IMR-90 (cell line): ENCODE results near the gene DPYSL3. TPM values are rescaled to one million over a fixed set of nuclear protein-coding genes. Genes with fewer than 3 reads are reported as not detected.
A peak's percentile ranks its signal among the peaks of the same experiment; 100 is the strongest.

Experiments used
- ATAC-seq: fragments of 200-7000 bp; cut with Tn5 transposase; 2 replicates; pipeline ENCODE4 v1.9.1; 2020; ENCODE audit warnings: low read depth, mild to moderate bottlenecking, moderate library complexity
- BruUV-seq: library from RNA; stranded (reverse); fragments of 400-500 nt; replicated peaks from 2 replicates; lab custom pipeline; 2021; lab: Mats Ljungman, UMichigan
- CTCF ChIA-PET: fragments of 300-600 bp; formaldehyde crosslinking; extraction: SDS; loops from one replicate; lab custom pipeline; 2021; ENCODE audit warnings: antibody characterized with exemption; lab: Yijun Ruan, JAX
- POLR2A ChIA-PET: fragments of 300-600 bp; sonication (Branson Sonifier 250); formaldehyde crosslinking; loops from one replicate; lab custom pipeline; 2022; ENCODE audit warnings: antibody characterized with exemption; ENCODE audit not compliant: unreplicated experiment; lab: Charles Lee
- DNase-seq: peaks from one replicate; pipeline ENCODE4 v3.0.0; 2013
- H2AFZ ChIP-seq: replicated peaks from 2 replicates; pipeline ENCODE3; 2013; ENCODE audit warnings: low read length, mild to moderate bottlenecking; ENCODE audit not compliant: poor library complexity
- H2AK5ac ChIP-seq: 2 replicates; pipeline ENCODE4 v1.6.1; 2013; ENCODE audit warnings: low read depth, low read length, inconsistent platforms
- H2AK9ac ChIP-seq: replicated peaks from 2 replicates; pipeline ENCODE3; 2013; ENCODE audit warnings: mild to moderate bottlenecking, low read depth, low read length, moderate library complexity; ENCODE audit not compliant: poor library complexity
- H2BK120ac ChIP-seq: 2 replicates; pipeline ENCODE4 v1.6.1; 2013; ENCODE audit warnings: low read depth, low read length, inconsistent platforms
- H2BK15ac ChIP-seq: 3 replicates; pipeline ENCODE4 v1.6.1; 2013; ENCODE audit warnings: low read depth, low read length, inconsistent platforms
- H2BK20ac ChIP-seq: 2 replicates; pipeline ENCODE4 v1.6.1; 2013; ENCODE audit warnings: low read depth, mild to moderate bottlenecking, inconsistent platforms, low read length, moderate library complexity
- H2BK5ac ChIP-seq: 2 replicates; pipeline ENCODE4 v1.6.1; 2013; ENCODE audit warnings: mild to moderate bottlenecking, low read depth, low read length, inconsistent platforms; ENCODE audit not compliant: poor library complexity, severe bottlenecking
- H3K14ac ChIP-seq: replicated peaks from 2 replicates; pipeline ENCODE4 v1.6.1; 2013; ENCODE audit warnings: low read depth, low read length, inconsistent platforms
- H3K18ac ChIP-seq: 2 replicates; pipeline ENCODE4 v1.6.1; 2013; ENCODE audit warnings: low read depth, low read length, control low read depth
- H3K23ac ChIP-seq: 2 replicates; pipeline ENCODE4 v1.6.1; 2013; ENCODE audit warnings: low read depth, low read length, inconsistent platforms
- H3K27ac ChIP-seq: 2 replicates; pipeline ENCODE4 v1.5.1; 2013; ENCODE audit warnings: mild to moderate bottlenecking, control low read depth, low read length; ENCODE audit not compliant: insufficient read depth
- H3K27me3 ChIP-seq: 2 replicates; pipeline ENCODE4 v1.6.1; 2013; ENCODE audit warnings: low read length; ENCODE audit not compliant: control insufficient read depth, insufficient read depth
- H3K36me3 ChIP-seq: 2 replicates; pipeline ENCODE4 v1.6.1; 2013; ENCODE audit warnings: low read length, mixed read lengths; ENCODE audit not compliant: control insufficient read depth, insufficient read depth
- H3K4ac ChIP-seq: 2 replicates; pipeline ENCODE4 v1.6.1; 2013; ENCODE audit warnings: low read depth, low read length, inconsistent platforms
- H3K4me1 ChIP-seq: 2 replicates; pipeline ENCODE4 v1.6.1; 2013; ENCODE audit warnings: low read length, mixed read lengths; ENCODE audit not compliant: control insufficient read depth, insufficient read depth
- H3K4me2 ChIP-seq: 2 replicates; pipeline ENCODE4 v1.6.1; 2013; ENCODE audit warnings: low read depth, mild to moderate bottlenecking, control low read depth, low read length, moderate library complexity
- H3K4me3 ChIP-seq: 2 replicates; pipeline ENCODE4 v1.5.1; 2013; ENCODE audit warnings: low read depth, mild to moderate bottlenecking, control low read depth, low read length, moderate library complexity; ENCODE audit not compliant: insufficient read depth
- H3K56ac ChIP-seq: 2 replicates; pipeline ENCODE4 v1.6.1; 2013; ENCODE audit warnings: low read length, inconsistent platforms; ENCODE audit not compliant: insufficient read depth; ENCODE audit errors: extremely low read depth
- H3K79me1 ChIP-seq, 2 experiments: 2 replicates each; pipeline ENCODE4 v1.6.1; 2013; ENCODE audit warnings: low read length in 2 of 2, inconsistent platforms in 1 of 2, low read depth in 1 of 2
- H3K9ac ChIP-seq: 2 replicates; pipeline ENCODE4 v1.6.1; 2013; ENCODE audit warnings: low read depth, low read length, control low read depth
- H3K9me1 ChIP-seq: 2 replicates; pipeline ENCODE4 v1.6.1; 2013; ENCODE audit warnings: low read length, inconsistent platforms; ENCODE audit not compliant: insufficient read depth
- H3K9me3 ChIP-seq: 2 replicates; pipeline ENCODE4 v1.6.1; 2013; ENCODE audit warnings: low read length; ENCODE audit not compliant: control insufficient read depth, insufficient read depth
- H4K20me1 ChIP-seq: 2 replicates; pipeline ENCODE4 v1.6.1; 2013; ENCODE audit warnings: low read length, inconsistent platforms; ENCODE audit not compliant: insufficient read depth
- H4K5ac ChIP-seq: 2 replicates; pipeline ENCODE4 v1.6.1; 2013; ENCODE audit warnings: mild to moderate bottlenecking, low read depth, low read length, control low read depth
- H4K8ac ChIP-seq, 2 experiments: 2 replicates each; pipeline ENCODE4 v1.6.1; 2013; ENCODE audit warnings: low read depth in 2 of 2, low read length in 2 of 2, control low read depth in 1 of 2, inconsistent platforms in 1 of 2
- H4K91ac ChIP-seq: 2 replicates; pipeline ENCODE4 v1.6.1; 2013; ENCODE audit warnings: low read depth, low read length, inconsistent platforms; ENCODE audit not compliant: insufficient read depth
- CEBPB ChIP-seq: IDR thresholded peaks from 2 replicates; pipeline ENCODE4 v1.6.1; 2012; ENCODE audit warnings: low read depth, low read length, improper control_type of control experiment
- CHD1 ChIP-seq: IDR thresholded peaks from 2 replicates; pipeline ENCODE4 v1.6.1; 2012; ENCODE audit warnings: low read depth, low read length, improper control_type of control experiment
- MAZ ChIP-seq: IDR thresholded peaks from 2 replicates; pipeline ENCODE4 v1.6.1; 2012; ENCODE audit warnings: low read depth, mild to moderate bottlenecking, low read length, improper control_type of control experiment, moderate library complexity, borderline replicate concordance
- MXI1 ChIP-seq: IDR thresholded peaks from 2 replicates; pipeline ENCODE4 v1.6.1; 2012; ENCODE audit warnings: low read depth, mild to moderate bottlenecking, low read length, moderate library complexity, borderline replicate concordance
- POLR2A ChIP-seq: IDR thresholded peaks from 2 replicates; pipeline ENCODE4 v1.6.1; 2012; ENCODE audit warnings: mild to moderate bottlenecking, low read depth, low read length
- RAD21 ChIP-seq: IDR thresholded peaks from 2 replicates; pipeline ENCODE4 v1.6.1; 2012; ENCODE audit warnings: low read length, improper control_type of control experiment
- RFX5 ChIP-seq: IDR thresholded peaks from 2 replicates; pipeline ENCODE4 v1.8.0; 2012; ENCODE audit warnings: low read depth, mild to moderate bottlenecking, low read length, moderate library complexity
- SMC3 ChIP-seq: fragments of 150-350 bp; IDR thresholded peaks from 2 replicates; pipeline ENCODE4 v1.6.1; 2016; ENCODE audit warnings: low read depth, mild to moderate bottlenecking, antibody characterized with exemption, low read length, moderate library complexity
- WGBS, 2 experiments: methylation state at CpG; one replicate each; pipeline versions ENCODE4 v1.1.5 to v1.1.7; 2013; ENCODE audit warnings: missing lambda C conversion rate in 2 of 2; ENCODE audit not compliant: insufficient read length in 1 of 2; ENCODE audit errors: extremely low coverage in 2 of 2; 5-methylcytosine and 5-hydroxymethylcytosine counted together
- dilution Hi-C: fragments of 300-500 bp; cut with HindIII; formaldehyde crosslinking; loops from one replicate; pipeline ENCODE4 v1.14.3; 2018; ENCODE audit warnings: low sequenced_read_pairs; ENCODE audit not compliant: unreplicated experiment
- in situ Hi-C: fragments of 300-500 bp; cut with MboI; formaldehyde crosslinking; loops from 3 replicates; pipeline ENCODE4 v1.14.3; 2019; ENCODE audit warnings: low sequenced_read_pairs, inconsistent platforms, mixed read lengths
- intact Hi-C: fragments of 100-400 bp; cut with micrococcal nuclease; formaldehyde crosslinking; loops from 2 replicates; pipeline ENCODE4 v1.10.0; 2022
- polyA plus RNA-seq, 3 experiments: library from polyadenylated mRNA; depleted of rRNA; stranded (reverse); fragments of >200 nt; gene quantifications; 2 replicates each; pipeline ENCODE4 v1.2.3, GENCODE V29; 2012; ENCODE audit warnings: low replicate concordance in 1 of 3
- total RNA-seq: library from RNA; depleted of rRNA; stranded (reverse); fragments of >200 nt; gene quantifications from 2 replicates; pipeline ENCODE4 v1.2.3, GENCODE V29; 2012
- TF ChIP-seq, protein P1 (sequence below): conservative IDR thresholded peaks from 2 replicates; pipeline ENCODE4 v1.5.1; 2012; ENCODE audit warnings: mild to moderate bottlenecking, low read depth, low read length, improper control_type of control experiment
- TF ChIP-seq, protein P2 (sequence below): fragments of 150-350 bp; IDR thresholded peaks from 2 replicates; pipeline ENCODE4 v1.6.1; 2017; ENCODE audit warnings: mild to moderate bottlenecking, antibody characterized with exemption, low read length, low read depth

Gene DPYSL3
- total and polyA plus RNA-seq, 2 of the 4 experiments (the other 2 are of a cell fraction) = 50.2 to 60.9 TPM

DNA sequence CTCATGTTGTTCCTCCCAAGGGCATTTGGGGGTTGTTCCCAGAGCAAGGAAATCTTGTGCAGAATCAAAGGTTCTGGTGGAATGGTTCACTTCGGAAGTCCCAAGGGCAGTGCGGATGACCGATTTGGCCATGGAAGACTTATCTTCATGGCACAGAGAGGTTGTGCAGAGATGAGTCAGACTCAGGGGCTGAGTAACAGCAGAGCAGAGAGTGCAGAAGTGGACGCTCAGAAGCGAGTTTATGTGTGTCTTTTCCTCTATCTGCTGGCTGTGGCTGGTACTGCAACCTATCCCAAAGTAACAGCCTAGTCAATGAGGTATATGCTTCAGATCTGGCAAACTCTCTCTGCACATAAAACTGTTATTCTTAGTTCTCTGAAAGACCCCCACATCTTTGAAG lies 118.1 kb downstream of the DPYSL3 start:
- intact Hi-C loops = loop anchor here (2.0 kb wide), 1 partner anchor 167 kb away; no protein-coding TSS in a partner anchor
- CTCF ChIA-PET = interaction anchor here (0.6 to 1.5 kb wide), 4 partner anchors 11 to 167 kb away, joined by 3 to 4 read pairs (median 4); no protein-coding TSS in a partner anchor
- H2AFZ ChIP-seq = no peak overlapping the region
- POLR2A ChIA-PET = no interaction called here
- peaks cover 11% of the 10 kb centered on the region for H3K36me3 ChIP-seq
- H4K20me1 ChIP-seq = no peaks in the 10 kb centered on the region
- no peak overlapping the region for H4K5ac ChIP-seq
- H3K9me1 ChIP-seq = peaks cover 6% of the 10 kb centered on the region; the same call in 1 of the 2 replicates
- H3K4me1 ChIP-seq = peaks cover 3% of the 10 kb centered on the region; the same call in 1 of the 2 replicates
- H3K14ac ChIP-seq = no peak overlapping the region
- no peak overlapping the region for H3K27ac ChIP-seq
- H3K9ac ChIP-seq = no peak overlapping the region
- no peaks in the 10 kb centered on the region for H3K9me3 ChIP-seq
- H3K4ac ChIP-seq = no peak overlapping the region
- H2BK120ac ChIP-seq = no peak overlapping the region
- no peak overlapping the region for H2AK5ac ChIP-seq
- TF ChIP-seq SMC3 (peak; percentile 61), MXI1 (no peak), POLR2A (no peak), MAZ (0 out of 2 replicates have a peak, but pooled peaks have one; percentile 13), RAD21 (peak; percentile 66), RFX5 (no peak), CHD1 (no peak), CEBPB (no peak)
- TF ChIP-seq, protein P1, sequence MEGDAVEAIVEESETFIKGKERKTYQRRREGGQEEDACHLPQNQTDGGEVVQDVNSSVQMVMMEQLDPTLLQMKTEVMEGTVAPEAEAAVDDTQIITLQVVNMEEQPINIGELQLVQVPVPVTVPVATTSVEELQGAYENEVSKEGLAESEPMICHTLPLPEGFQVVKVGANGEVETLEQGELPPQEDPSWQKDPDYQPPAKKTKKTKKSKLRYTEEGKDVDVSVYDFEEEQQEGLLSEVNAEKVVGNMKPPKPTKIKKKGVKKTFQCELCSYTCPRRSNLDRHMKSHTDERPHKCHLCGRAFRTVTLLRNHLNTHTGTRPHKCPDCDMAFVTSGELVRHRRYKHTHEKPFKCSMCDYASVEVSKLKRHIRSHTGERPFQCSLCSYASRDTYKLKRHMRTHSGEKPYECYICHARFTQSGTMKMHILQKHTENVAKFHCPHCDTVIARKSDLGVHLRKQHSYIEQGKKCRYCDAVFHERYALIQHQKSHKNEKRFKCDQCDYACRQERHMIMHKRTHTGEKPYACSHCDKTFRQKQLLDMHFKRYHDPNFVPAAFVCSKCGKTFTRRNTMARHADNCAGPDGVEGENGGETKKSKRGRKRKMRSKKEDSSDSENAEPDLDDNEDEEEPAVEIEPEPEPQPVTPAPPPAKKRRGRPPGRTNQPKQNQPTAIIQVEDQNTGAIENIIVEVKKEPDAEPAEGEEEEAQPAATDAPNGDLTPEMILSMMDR = peak; percentile 65
- TF ChIP-seq, protein P2, sequence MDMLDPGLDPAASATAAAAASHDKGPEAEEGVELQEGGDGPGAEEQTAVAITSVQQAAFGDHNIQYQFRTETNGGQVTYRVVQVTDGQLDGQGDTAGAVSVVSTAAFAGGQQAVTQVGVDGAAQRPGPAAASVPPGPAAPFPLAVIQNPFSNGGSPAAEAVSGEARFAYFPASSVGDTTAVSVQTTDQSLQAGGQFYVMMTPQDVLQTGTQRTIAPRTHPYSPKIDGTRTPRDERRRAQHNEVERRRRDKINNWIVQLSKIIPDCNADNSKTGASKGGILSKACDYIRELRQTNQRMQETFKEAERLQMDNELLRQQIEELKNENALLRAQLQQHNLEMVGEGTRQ = no peak
- H3K23ac ChIP-seq = no peak overlapping the region
- dilution Hi-C loops = no loop called here
- ATAC-seq = peak; percentile 97
- WGBS, 2 experiments = 100% methylated on average over 3 of the region's 5 CpGs; no CpG with 5 or more reads in 1 of the 2 experiments
- H3K27me3 ChIP-seq = no peaks in the 10 kb centered on the region
- H2AK9ac ChIP-seq = peak overlapping the region; percentile 15
- H3K56ac ChIP-seq = no peak overlapping the region
- DNase-seq = peak; percentile 84
- no peak overlapping the region for H3K4me3 ChIP-seq
- BruUV-seq = no TSS peak
- no peak overlapping the region for H4K91ac ChIP-seq
- no peak overlapping the region for H4K8ac ChIP-seq
- no peak overlapping the region for H2BK15ac ChIP-seq
- H2BK5ac ChIP-seq = no peak overlapping the region
- no peak overlapping the region for H3K4me2 ChIP-seq
- in situ Hi-C loops = loop anchor here (5.0 kb wide), 1 partner anchor 171 kb away; no protein-coding TSS in a partner anchor
- no peak overlapping the region for H2BK20ac ChIP-seq
- no peaks in the 10 kb centered on the region for H3K79me1 ChIP-seq
- no peak overlapping the region for H3K18ac ChIP-seq
